Calu3 (cell line): ENCODE results near the gene GAS2L1. TPM values are rescaled to one million over a fixed set of nuclear protein-coding genes. Genes with fewer than 3 reads are reported as not detected.

Source experiments
- BruUV-seq: library from RNA; stranded (reverse); fragments of 400-500 nt; replicated peaks from 2 replicates; lab custom pipeline; 2021; lab: Mats Ljungman, UMichigan
- CTCF ChIA-PET: fragments of 300-600 bp; sonication (Branson Sonifier 250); formaldehyde crosslinking; loops from one replicate; lab custom pipeline; 2022; ENCODE audit warnings: antibody characterized with exemption; lab: Charles Lee
- DNase-seq: peaks from one replicate; pipeline ENCODE4 v3.0.0; 2022
- H3K27ac Mint-ChIP-seq: one replicate; pipeline ENCODE4 v1.8.0; 2022; ENCODE audit warnings: mixed read lengths; ENCODE audit not compliant: unreplicated experiment
- H3K27me3 Mint-ChIP-seq: one replicate; pipeline ENCODE4 v1.8.0; 2022; ENCODE audit warnings: mixed read lengths; ENCODE audit not compliant: unreplicated experiment
- H3K36me3 Mint-ChIP-seq: one replicate; pipeline ENCODE4 v1.8.0; 2022; ENCODE audit warnings: mild to moderate bottlenecking, moderate library complexity, mixed read lengths; ENCODE audit not compliant: insufficient read depth, unreplicated experiment
- H3K4me1 Mint-ChIP-seq: one replicate; pipeline ENCODE4 v1.8.0; 2022; ENCODE audit warnings: mild to moderate bottlenecking, low read depth, mixed read lengths; ENCODE audit not compliant: unreplicated experiment
- H3K4me3 Mint-ChIP-seq: one replicate; pipeline ENCODE4 v1.8.0; 2022; ENCODE audit warnings: mild to moderate bottlenecking, low read depth, moderate library complexity, mixed read lengths; ENCODE audit not compliant: unreplicated experiment
- H3K9me3 Mint-ChIP-seq: one replicate; pipeline ENCODE4 v1.8.0; 2022; ENCODE audit warnings: low read depth, mixed read lengths; ENCODE audit not compliant: unreplicated experiment
- intact Hi-C: fragments of 100-400 bp; cut with micrococcal nuclease; formaldehyde crosslinking; loops from one replicate; pipeline ENCODE4 v1.10.0; 2022; ENCODE audit not compliant: unreplicated experiment
- total RNA-seq: library from RNA; stranded (reverse); gene quantifications from 2 replicates; pipeline ENCODE4 v1.2.3, GENCODE V29; 2022
- TF ChIP-seq, protein P1 (sequence below): fragments of 200-600 bp; IDR thresholded peaks from one replicate; pipeline ENCODE4 v1.8.0; 2022; ENCODE audit warnings: antibody characterized with exemption; ENCODE audit not compliant: unreplicated experiment

GAS2L1 gene
- total RNA-seq, 1 experiment from 2014 or later: 16.9 TPM

DNA sequence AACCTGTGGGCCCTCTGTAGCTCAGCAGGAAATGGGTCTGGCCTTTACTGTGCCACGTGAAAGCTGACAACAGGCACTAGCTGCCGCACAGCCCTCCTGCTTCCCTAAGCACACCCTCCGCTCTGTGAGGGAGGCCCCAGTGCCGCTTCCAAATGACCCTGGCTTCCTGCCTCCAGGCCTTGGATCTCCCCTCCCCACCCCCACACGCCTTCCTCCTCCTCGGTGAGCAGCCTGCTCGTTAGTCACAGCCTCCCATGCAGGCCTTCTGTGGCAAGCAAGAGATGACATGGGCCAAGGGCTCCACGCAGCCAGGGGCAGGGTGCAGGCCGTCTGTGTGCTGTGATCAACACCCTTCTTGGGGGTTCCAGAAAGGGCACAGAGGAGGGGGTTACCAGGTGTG lies 24.3 kb downstream of the GAS2L1 start:
- Mint-ChIP-seq H3K27ac (no peak overlapping the region), H3K4me1 (no peaks in the 10 kb centered on the region), H3K36me3 (peaks cover 35% of the 10 kb centered on the region), H3K9me3 (no peaks in the 10 kb centered on the region), H3K27me3 (no peaks in the 10 kb centered on the region), H3K4me3 (no peak overlapping the region)
- intact Hi-C loops: no loop called here
- no peak for DNase-seq
- TF ChIP-seq, protein P1, sequence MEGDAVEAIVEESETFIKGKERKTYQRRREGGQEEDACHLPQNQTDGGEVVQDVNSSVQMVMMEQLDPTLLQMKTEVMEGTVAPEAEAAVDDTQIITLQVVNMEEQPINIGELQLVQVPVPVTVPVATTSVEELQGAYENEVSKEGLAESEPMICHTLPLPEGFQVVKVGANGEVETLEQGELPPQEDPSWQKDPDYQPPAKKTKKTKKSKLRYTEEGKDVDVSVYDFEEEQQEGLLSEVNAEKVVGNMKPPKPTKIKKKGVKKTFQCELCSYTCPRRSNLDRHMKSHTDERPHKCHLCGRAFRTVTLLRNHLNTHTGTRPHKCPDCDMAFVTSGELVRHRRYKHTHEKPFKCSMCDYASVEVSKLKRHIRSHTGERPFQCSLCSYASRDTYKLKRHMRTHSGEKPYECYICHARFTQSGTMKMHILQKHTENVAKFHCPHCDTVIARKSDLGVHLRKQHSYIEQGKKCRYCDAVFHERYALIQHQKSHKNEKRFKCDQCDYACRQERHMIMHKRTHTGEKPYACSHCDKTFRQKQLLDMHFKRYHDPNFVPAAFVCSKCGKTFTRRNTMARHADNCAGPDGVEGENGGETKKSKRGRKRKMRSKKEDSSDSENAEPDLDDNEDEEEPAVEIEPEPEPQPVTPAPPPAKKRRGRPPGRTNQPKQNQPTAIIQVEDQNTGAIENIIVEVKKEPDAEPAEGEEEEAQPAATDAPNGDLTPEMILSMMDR: no peak
- CTCF ChIA-PET: no interaction called here
- BruUV-seq: no TSS peak

DNA sequence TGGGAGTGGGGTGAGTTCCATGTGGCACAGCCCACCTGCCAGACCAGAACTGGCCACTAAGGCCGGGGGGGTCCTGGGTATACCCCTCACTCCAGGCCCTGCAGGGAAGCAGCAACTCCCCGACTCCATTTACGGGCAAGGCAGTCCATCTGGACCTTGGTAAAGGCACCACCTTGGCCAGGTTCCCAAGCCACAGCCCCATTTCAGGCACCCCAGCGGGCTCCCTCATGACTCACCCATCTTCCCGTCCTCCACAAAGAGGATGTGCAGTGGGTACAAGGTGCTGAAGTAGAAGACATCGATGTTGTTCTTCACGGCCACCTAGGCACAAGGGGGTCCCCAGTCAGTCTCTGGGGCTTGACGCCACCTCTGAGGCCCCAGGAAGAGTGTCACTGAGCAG lies 24.8 kb downstream of the GAS2L1 start:
- Mint-ChIP-seq H3K4me1 (no peaks in the 10 kb centered on the region), H3K4me3 (no peak overlapping the region), H3K27me3 (no peaks in the 10 kb centered on the region), H3K36me3 (peaks cover 35% of the 10 kb centered on the region), H3K9me3 (no peaks in the 10 kb centered on the region), H3K27ac (no peak overlapping the region)
- CTCF ChIA-PET: no interaction called here
- DNase-seq: no peak
- no TSS peak for BruUV-seq
- TF ChIP-seq, protein P1: no peak
- intact Hi-C loops: no loop called here

DNA sequence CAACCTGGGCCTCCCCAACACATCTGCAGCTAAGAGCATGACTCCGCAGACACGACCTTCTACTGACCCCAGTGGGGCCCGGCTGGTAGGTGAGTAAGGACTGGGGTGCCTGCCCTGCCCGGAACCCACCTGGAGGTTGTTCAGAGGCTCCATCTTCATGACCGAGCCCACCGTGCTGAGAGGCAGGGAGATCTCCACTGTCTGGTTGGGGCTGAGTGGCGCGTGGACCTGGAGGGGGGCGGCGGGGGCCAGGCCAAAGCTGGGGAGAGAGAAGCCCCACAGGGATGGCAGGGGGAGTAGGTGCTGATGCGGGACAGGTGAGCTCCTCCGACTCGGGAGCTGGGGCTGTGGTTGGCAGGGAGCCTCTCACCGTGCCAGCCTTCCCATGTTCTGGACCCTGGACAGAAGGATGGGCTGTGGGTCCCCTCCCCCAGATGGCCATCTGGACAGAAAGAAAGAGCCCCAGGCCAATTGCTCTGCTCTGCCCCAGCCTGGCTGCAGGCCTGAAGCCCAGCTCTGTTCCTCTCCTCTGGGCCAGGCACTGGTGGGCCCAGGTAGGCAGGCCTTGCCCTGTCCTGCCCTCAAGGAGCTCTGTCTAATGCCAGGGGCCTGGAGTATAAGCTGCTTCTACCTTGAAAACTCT lies 25.3 kb downstream of the GAS2L1 start:
- TF ChIP-seq, protein P1: no peak
- CTCF ChIA-PET: no interaction called here
- Mint-ChIP-seq H3K27me3 (no peaks in the 10 kb centered on the region), H3K36me3 (peaks cover 39% of the 10 kb centered on the region), H3K4me1 (no peaks in the 10 kb centered on the region), H3K27ac (no peak overlapping the region), H3K4me3 (no peak overlapping the region), H3K9me3 (no peaks in the 10 kb centered on the region)
- intact Hi-C loops: no loop called here
- BruUV-seq: no TSS peak
- DNase-seq: no peak

DNA sequence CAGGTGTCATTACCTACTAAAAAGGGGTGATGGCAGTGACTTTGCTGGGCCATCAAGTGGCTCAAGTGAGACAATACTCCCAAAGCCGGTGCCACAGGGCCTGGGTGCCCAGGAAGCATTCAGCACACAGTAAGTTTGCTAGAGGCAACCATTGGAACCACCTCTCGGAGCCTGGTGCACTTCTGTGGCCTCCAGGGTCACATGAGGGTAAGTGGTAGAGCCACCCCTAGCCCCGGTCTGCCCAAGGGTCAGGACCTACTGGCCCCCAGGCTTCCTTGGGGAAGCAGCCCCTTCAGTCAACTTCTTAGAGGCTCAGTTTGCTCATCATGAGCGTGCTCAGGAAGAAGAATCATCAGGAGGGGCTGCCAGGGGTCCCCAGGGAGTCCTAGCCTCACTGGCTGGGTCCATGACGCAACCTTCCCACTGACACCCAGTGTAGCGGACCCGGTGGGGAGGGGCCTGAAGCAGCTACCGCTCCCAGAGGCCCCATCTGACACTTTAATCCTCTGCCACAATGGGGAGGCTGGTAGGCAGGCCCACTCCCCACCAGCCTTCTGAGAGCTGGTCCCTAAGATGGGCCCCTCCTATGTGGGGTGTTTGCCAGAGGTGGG lies 26.5 kb downstream of the GAS2L1 start:
- H3K27me3 Mint-ChIP-seq: no peaks in the 10 kb centered on the region
- TF ChIP-seq, protein P1: no peak
- CTCF ChIA-PET: no interaction called here
- no peak overlapping the region for H3K4me3 Mint-ChIP-seq
- H3K36me3 Mint-ChIP-seq: peaks cover 38% of the 10 kb centered on the region
- BruUV-seq: no TSS peak
- no peaks in the 10 kb centered on the region for H3K4me1 Mint-ChIP-seq
- H3K27ac Mint-ChIP-seq: no peak overlapping the region
- no peak for DNase-seq
- intact Hi-C loops: no loop called here
- H3K9me3 Mint-ChIP-seq: no peaks in the 10 kb centered on the region
